Measurements from ENCODE around the gene BMPER.

The BMPER gene

DNA sequence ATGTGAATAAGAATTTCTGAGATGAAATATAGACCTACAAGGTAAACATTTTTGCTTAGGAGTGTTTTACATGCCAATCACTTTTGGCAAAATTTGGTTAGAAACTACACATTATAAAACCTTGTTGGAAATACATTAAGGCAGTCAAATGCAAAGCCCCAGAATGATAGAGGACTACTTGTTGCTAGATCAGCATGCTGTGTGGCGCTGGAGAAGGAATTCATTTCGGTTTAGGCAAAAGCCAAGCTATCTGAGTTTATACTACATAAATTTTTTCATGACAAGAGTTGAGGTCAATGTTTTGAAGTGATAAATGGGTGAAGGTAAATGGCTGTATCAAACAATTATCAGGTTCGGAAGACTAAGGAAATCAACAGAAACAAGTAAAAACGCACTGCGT lies 2.3 kb downstream of the BMPER start:
- peaks cover 62% of the 10 kb centered on the region for H3K27me3 ChIP-seq (ENCODE audit: control insufficient read depth, insufficient read depth, low read length)
- no peak overlapping the region for H3K27ac ChIP-seq (ENCODE audit: low read depth, low read length)
- no peak overlapping the region for H3K4me3 ChIP-seq (ENCODE audit: low read depth, low read length)
- no peak overlapping the region for H3K9ac ChIP-seq (ENCODE audit: low read depth, low read length)
- H3K9me3 ChIP-seq (ENCODE audit: control insufficient read depth, insufficient read depth, low read length) = no peaks in the 10 kb centered on the region
- no peaks in the 10 kb centered on the region for H3K36me3 ChIP-seq (ENCODE audit: control insufficient read depth, insufficient read depth, low read length)
- peaks cover 16% of the 10 kb centered on the region for H3K4me1 ChIP-seq (ENCODE audit: control insufficient read depth, insufficient read depth, low read length)

DNA sequence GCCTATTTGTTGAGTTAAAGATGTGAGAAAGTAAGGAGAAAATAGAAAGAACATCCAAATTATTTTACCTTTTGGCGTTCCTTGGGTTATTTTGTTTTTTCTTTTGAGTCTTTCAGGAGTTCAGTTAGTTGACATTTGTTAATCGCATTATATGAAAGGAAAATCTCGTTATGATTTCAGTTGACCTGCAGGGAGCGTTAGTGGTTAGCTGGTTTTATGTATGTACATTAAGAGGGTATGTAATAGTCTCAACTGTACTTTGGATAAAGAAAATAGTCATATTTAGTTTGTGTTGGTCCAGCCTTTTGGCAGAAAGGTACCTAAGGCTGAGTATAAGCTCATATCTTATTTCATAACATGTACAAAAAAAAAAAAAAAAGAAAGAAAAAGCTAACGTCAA lies 4.0 kb downstream of the BMPER start:
- Histone ChIP-seq H3K36me3 (ENCODE audit: control insufficient read depth, insufficient read depth, low read length) (no peaks in the 10 kb centered on the region), H3K4me3 (ENCODE audit: low read depth, low read length) (no peak overlapping the region), H3K27ac (ENCODE audit: low read depth, low read length) (no peak overlapping the region), H3K9ac (ENCODE audit: low read depth, low read length) (no peak overlapping the region), H3K27me3 (ENCODE audit: control insufficient read depth, insufficient read depth, low read length) (peaks cover 45% of the 10 kb centered on the region), H3K9me3 (ENCODE audit: control insufficient read depth, insufficient read depth, low read length) (no peaks in the 10 kb centered on the region), H3K4me1 (ENCODE audit: control insufficient read depth, insufficient read depth, low read length) (0 out of 2 replicates have a peak, but pooled peaks cover 4% of the 10 kb centered on the region)

- Histone ChIP-seq H3K9ac (ENCODE audit: low read depth, low read length) (no peak overlapping the region), H3K27me3 (ENCODE audit: control insufficient read depth, insufficient read depth, low read length) (peaks cover 41% of the 10 kb centered on the region), H3K36me3 (ENCODE audit: control insufficient read depth, insufficient read depth, low read length) (no peaks in the 10 kb centered on the region), H3K27ac (ENCODE audit: low read depth, low read length) (no peak overlapping the region), H3K4me1 (ENCODE audit: control insufficient read depth, insufficient read depth, low read length) (0 out of 2 replicates have a peak, but pooled peaks cover 4% of the 10 kb centered on the region), H3K9me3 (ENCODE audit: control insufficient read depth, insufficient read depth, low read length) (no peaks in the 10 kb centered on the region), H3K4me3 (ENCODE audit: low read depth, low read length) (no peak overlapping the region)
These were observed 4.4 kb downstream of the BMPER start for GRCh38 chr7:33909755-33910154.

DNA sequence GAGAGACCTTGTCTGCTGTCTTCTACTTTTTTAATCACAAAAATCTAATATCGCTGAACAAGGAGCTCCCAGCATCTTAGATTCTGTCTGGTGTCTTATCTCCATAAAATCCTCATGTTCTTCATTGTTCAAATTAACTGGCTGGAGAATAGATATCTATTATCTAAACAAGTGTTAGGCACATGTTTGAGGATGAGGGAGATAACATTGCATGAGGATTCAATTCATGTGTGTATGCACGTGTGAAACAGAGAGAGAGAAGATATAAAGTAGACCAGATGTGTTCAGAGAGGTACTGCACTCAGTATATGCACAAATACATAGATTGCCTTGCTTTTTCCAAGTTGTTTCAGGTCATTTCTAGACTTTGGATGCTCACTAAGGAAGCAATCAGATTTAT lies 5.4 kb downstream of the BMPER start:
- peaks cover 33% of the 10 kb centered on the region for H3K27me3 ChIP-seq (ENCODE audit: control insufficient read depth, insufficient read depth, low read length)
- no peak overlapping the region for H3K27ac ChIP-seq (ENCODE audit: low read depth, low read length)
- no peaks in the 10 kb centered on the region for H3K9me3 ChIP-seq (ENCODE audit: control insufficient read depth, insufficient read depth, low read length)
- H3K4me3 ChIP-seq (ENCODE audit: low read depth, low read length) = no peak overlapping the region
- H3K4me1 ChIP-seq (ENCODE audit: control insufficient read depth, insufficient read depth, low read length) = 0 out of 2 replicates have a peak, but pooled peaks cover 4% of the 10 kb centered on the region
- no peak overlapping the region for H3K9ac ChIP-seq (ENCODE audit: low read depth, low read length)
- no peaks in the 10 kb centered on the region for H3K36me3 ChIP-seq (ENCODE audit: control insufficient read depth, insufficient read depth, low read length)

- no peak overlapping the region for H3K9ac ChIP-seq (ENCODE audit: low read depth, low read length)
- no peaks in the 10 kb centered on the region for H3K36me3 ChIP-seq (ENCODE audit: control insufficient read depth, insufficient read depth, low read length)
- no peaks in the 10 kb centered on the region for H3K9me3 ChIP-seq (ENCODE audit: control insufficient read depth, insufficient read depth, low read length)
- no peaks in the 10 kb centered on the region for H3K4me1 ChIP-seq (ENCODE audit: control insufficient read depth, insufficient read depth, low read length)
- H3K27me3 ChIP-seq (ENCODE audit: control insufficient read depth, insufficient read depth, low read length) = no peaks in the 10 kb centered on the region
- no peak overlapping the region for H3K27ac ChIP-seq (ENCODE audit: low read depth, low read length)
- no peak overlapping the region for H3K4me3 ChIP-seq (ENCODE audit: low read depth, low read length)
These were observed 11.2 kb downstream of the BMPER start for GRCh38 chr7:33916357-33917081.

- H3K36me3 ChIP-seq (ENCODE audit: control insufficient read depth, insufficient read depth, low read length) = no peaks in the 10 kb centered on the region
- no peak overlapping the region for H3K4me3 ChIP-seq (ENCODE audit: low read depth, low read length)
- H3K9me3 ChIP-seq (ENCODE audit: control insufficient read depth, insufficient read depth, low read length) = no peaks in the 10 kb centered on the region
- H3K27ac ChIP-seq (ENCODE audit: low read depth, low read length) = no peak overlapping the region
- H3K9ac ChIP-seq (ENCODE audit: low read depth, low read length) = no peak overlapping the region
- H3K27me3 ChIP-seq (ENCODE audit: control insufficient read depth, insufficient read depth, low read length) = no peaks in the 10 kb centered on the region
- no peaks in the 10 kb centered on the region for H3K4me1 ChIP-seq (ENCODE audit: control insufficient read depth, insufficient read depth, low read length)
These were observed 12.3 kb downstream of the BMPER start for GRCh38 chr7:33917661-33918060.

GRCh38 chr7:33918438-33919143 lies 13.3 kb downstream of the BMPER start:
- H3K36me3 ChIP-seq (ENCODE audit: control insufficient read depth, insufficient read depth, low read length) = no peaks in the 10 kb centered on the region
- no peak overlapping the region for H3K4me3 ChIP-seq (ENCODE audit: low read depth, low read length)
- H3K4me1 ChIP-seq (ENCODE audit: control insufficient read depth, insufficient read depth, low read length) = no peaks in the 10 kb centered on the region
- no peaks in the 10 kb centered on the region for H3K9me3 ChIP-seq (ENCODE audit: control insufficient read depth, insufficient read depth, low read length)
- H3K27ac ChIP-seq (ENCODE audit: low read depth, low read length) = no peak overlapping the region
- no peak overlapping the region for H3K9ac ChIP-seq (ENCODE audit: low read depth, low read length)
- H3K27me3 ChIP-seq (ENCODE audit: control insufficient read depth, insufficient read depth, low read length) = no peaks in the 10 kb centered on the region

DNA sequence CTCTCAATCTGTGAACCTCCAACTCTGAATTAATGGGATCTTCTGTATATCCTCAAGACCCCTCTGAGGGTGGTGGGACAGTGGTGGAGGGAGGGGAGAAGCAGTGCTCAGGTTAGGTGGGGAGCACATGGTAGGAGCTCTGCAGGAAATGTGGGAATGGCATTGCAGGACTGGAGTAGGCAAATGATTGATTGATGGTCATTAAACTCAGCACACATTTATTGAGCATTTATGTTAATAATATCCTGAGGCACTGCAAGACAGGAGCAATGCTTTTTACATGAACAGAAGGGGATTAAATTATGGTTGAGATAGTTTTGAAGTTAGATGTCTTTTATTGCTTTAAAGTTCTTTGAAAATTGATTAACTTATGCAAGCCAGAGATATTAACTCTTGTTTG lies 14.1 kb downstream of the BMPER start:
- Histone ChIP-seq H3K27me3 (ENCODE audit: control insufficient read depth, insufficient read depth, low read length) (no peaks in the 10 kb centered on the region), H3K9ac (ENCODE audit: low read depth, low read length) (no peak overlapping the region), H3K9me3 (ENCODE audit: control insufficient read depth, insufficient read depth, low read length) (no peaks in the 10 kb centered on the region), H3K4me3 (ENCODE audit: low read depth, low read length) (no peak overlapping the region), H3K4me1 (ENCODE audit: control insufficient read depth, insufficient read depth, low read length) (no peaks in the 10 kb centered on the region), H3K36me3 (ENCODE audit: control insufficient read depth, insufficient read depth, low read length) (no peaks in the 10 kb centered on the region), H3K27ac (ENCODE audit: low read depth, low read length) (no peak overlapping the region)

GRCh38 chr7:33921216-33921938 lies 16.0 kb downstream of the BMPER start:
- Histone ChIP-seq H3K4me3 (ENCODE audit: low read depth, low read length) (no peak overlapping the region), H3K27ac (ENCODE audit: low read depth, low read length) (no peak overlapping the region), H3K27me3 (ENCODE audit: control insufficient read depth, insufficient read depth, low read length) (no peaks in the 10 kb centered on the region), H3K9ac (ENCODE audit: low read depth, low read length) (no peak overlapping the region), H3K4me1 (ENCODE audit: control insufficient read depth, insufficient read depth, low read length) (no peaks in the 10 kb centered on the region), H3K36me3 (ENCODE audit: control insufficient read depth, insufficient read depth, low read length) (no peaks in the 10 kb centered on the region), H3K9me3 (ENCODE audit: control insufficient read depth, insufficient read depth, low read length) (no peaks in the 10 kb centered on the region)

- Histone ChIP-seq H3K9me3 (ENCODE audit: control insufficient read depth, insufficient read depth, low read length) (no peaks in the 10 kb centered on the region), H3K27me3 (ENCODE audit: control insufficient read depth, insufficient read depth, low read length) (no peaks in the 10 kb centered on the region), H3K9ac (ENCODE audit: low read depth, low read length) (no peak overlapping the region), H3K4me3 (ENCODE audit: low read depth, low read length) (no peak overlapping the region), H3K36me3 (ENCODE audit: control insufficient read depth, insufficient read depth, low read length) (no peaks in the 10 kb centered on the region), H3K4me1 (ENCODE audit: control insufficient read depth, insufficient read depth, low read length) (no peaks in the 10 kb centered on the region), H3K27ac (ENCODE audit: low read depth, low read length) (no peak overlapping the region)
These were observed 17.5 kb downstream of the BMPER start for GRCh38 chr7:33922820-33923219.

Measured in HUES48 (cell line).